ENCODE data around the gene SNRPE. TPM values are rescaled to one million over a fixed set of nuclear protein-coding genes. Genes with fewer than 3 reads are reported as not detected.
A peak's percentile ranks its signal among the peaks of the same experiment; 100 is the strongest.

SNRPE gene
- total and polyA plus RNA-seq, 8 donors = 8.7 to 470 (median 111) TPM; not detected in 1

GRCh38 chr1:203835476-203835875 lies 25.9 kb upstream of the SNRPE start:
- WGBS, 5 donors = 96 to 99% (median 98%) methylated on average over 3 of the region's 3 CpGs
- Histone ChIP-seq H3K9me3 (no peaks in the 10 kb centered on the region), H3K4me3 (no peak overlapping the region), H3K27me3 (no peaks in the 10 kb centered on the region), H3K36me3 (peaks cover 72 to 100% (median 100%) of the 10 kb centered on the region in 4 donors), H3K27ac (no peak overlapping the region), H3K4me1 (no peaks in the 10 kb centered on the region)
- intact Hi-C loops (cut with DNase I; ENCODE audit: low total_unique reads) = no loop called here
- TF ChIP-seq POLR2AphosphoS5 (IDR thresholded peaks at IDR 0.05) = no peak
- no peak for TF ChIP-seq POLR2A (IDR thresholded peaks at IDR 0.05)
- no peak for TF ChIP-seq CTCF (IDR thresholded peaks at IDR 0.05)
- no peak for TF ChIP-seq EP300 (IDR thresholded peaks at IDR 0.05)
- DNase-seq = no peak

- H3K4me3 ChIP-seq = no peak overlapping the region
- no peaks in the 10 kb centered on the region for H3K27me3 ChIP-seq
- no peak overlapping the region for H3K27ac ChIP-seq
- DNase-seq = peak in 1 of 2 donors; percentile 46
- no peaks in the 10 kb centered on the region for H3K9me3 ChIP-seq
- peaks cover 62 to 100% (median 99%) of the 10 kb centered on the region in 4 donors for H3K36me3 ChIP-seq
- intact Hi-C loops (cut with DNase I; ENCODE audit: low total_unique reads) = no loop called here
- 51 to 62% (median 58%) methylated on average over 5 of the region's 5 CpGs for WGBS, 5 donors
- TF ChIP-seq POLR2AphosphoS5 (IDR thresholded peaks at IDR 0.05) (no peak), CTCF (IDR thresholded peaks at IDR 0.05) (no peak), POLR2A (IDR thresholded peaks at IDR 0.05) (no peak), EP300 (IDR thresholded peaks at IDR 0.05) (no peak)
- no peaks in the 10 kb centered on the region for H3K4me1 ChIP-seq
Measured at GRCh38 chr1:203839081-203839480, 22.3 kb upstream of the SNRPE start.

GRCh38 chr1:203840208-203840808 lies 21.1 kb upstream of the SNRPE start:
- Histone ChIP-seq H3K9me3 (no peaks in the 10 kb centered on the region), H3K4me1 (no peaks in the 10 kb centered on the region), H3K4me3 (no peak overlapping the region), H3K27ac (no peak overlapping the region), H3K27me3 (no peaks in the 10 kb centered on the region), H3K36me3 (peaks cover 52 to 100% (median 99%) of the 10 kb centered on the region in 4 donors)
- TF ChIP-seq EP300 (IDR thresholded peaks at IDR 0.05) (no peak), POLR2A (IDR thresholded peaks at IDR 0.05) (no peak), POLR2AphosphoS5 (IDR thresholded peaks at IDR 0.05) (no peak), CTCF (IDR thresholded peaks at IDR 0.05) (no peak)
- WGBS, 5 donors = 96 to 100% (median 98%) methylated on average over 4 of the region's 4 CpGs
- DNase-seq = no peak
- intact Hi-C loops (cut with DNase I; ENCODE audit: low total_unique reads) = no loop called here

- H3K27me3 ChIP-seq = no peaks in the 10 kb centered on the region
- H3K9me3 ChIP-seq = no peaks in the 10 kb centered on the region
- peaks cover 50 to 100% (median 99%) of the 10 kb centered on the region in 4 donors for H3K36me3 ChIP-seq
- intact Hi-C loops (cut with DNase I; ENCODE audit: low total_unique reads) = no loop called here
- TF ChIP-seq POLR2AphosphoS5 (IDR thresholded peaks at IDR 0.05) (no peak), CTCF (IDR thresholded peaks at IDR 0.05) (no peak), POLR2A (IDR thresholded peaks at IDR 0.05) (no peak), EP300 (IDR thresholded peaks at IDR 0.05) (no peak)
- H3K27ac ChIP-seq = no peak overlapping the region
- H3K4me1 ChIP-seq = no peaks in the 10 kb centered on the region
- 85 to 100% (median 93%) methylated on average over 2 of the region's 2 CpGs for WGBS, 5 donors
- H3K4me3 ChIP-seq = no peak overlapping the region
- no peak for DNase-seq
Measured at GRCh38 chr1:203842559-203842876, 18.9 kb upstream of the SNRPE start.

Measured in stomach (tissue), 9 donors.